ENCODE measurements around the gene SPDYC.
A peak's percentile ranks its signal among the peaks of the same experiment; 100 is the strongest.
"Not testable (repeated sequence)": the region's sequence is repeated elsewhere in the genome, so short reads cannot be mapped to it uniquely, and the experiment has no call there.

The SPDYC gene

DNA sequence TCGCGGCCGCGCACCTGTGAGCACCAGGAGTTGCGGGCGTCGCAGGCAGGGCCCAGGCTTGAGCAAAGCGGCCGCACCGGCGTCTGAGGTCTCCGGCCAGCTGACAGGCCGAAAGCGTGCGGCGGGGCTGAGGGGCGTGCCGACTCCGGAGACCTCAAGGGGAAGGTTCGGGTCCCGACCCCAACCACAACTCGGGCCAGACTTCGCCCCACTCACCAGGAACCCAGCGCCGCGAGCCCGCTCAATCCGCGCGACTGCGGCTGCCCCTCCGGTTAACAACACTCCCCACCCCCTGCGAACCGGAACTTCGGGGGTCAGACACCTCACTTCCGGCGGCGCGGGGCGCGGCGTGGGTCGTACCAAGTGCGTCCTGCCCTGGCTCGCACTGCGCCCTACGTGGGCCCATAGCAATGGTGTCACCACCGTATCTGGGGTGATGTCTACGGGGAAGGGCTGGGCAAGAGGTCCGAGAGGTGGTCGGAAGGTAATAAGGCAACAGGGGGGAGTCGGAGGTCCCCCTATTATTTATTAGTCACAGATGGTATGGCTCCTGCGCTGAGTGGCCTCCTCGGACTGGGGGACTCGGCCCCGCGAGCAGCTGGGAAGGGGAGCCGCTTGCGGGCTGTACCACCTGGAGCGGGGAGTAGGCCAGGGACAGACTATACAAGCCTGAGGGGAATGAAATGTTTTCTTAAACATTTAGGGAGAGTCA is 35.6 kb upstream of the SPDYC start, which contains the start of gene SYVN1:
TSS of gene SYVN1 (minus strand) at position 280 of the 712 bp plus-strand sequence. CDS start 918 bp downstream, outside the sequence.
- peak; percentile 91 for DNase-seq (ENCODE audit: low spot score)

GRCh38 chr11:65134952-65135632 is 34.9 kb upstream of the SPDYC start:
- peak; percentile 97 for DNase-seq (ENCODE audit: low spot score)

- DNase-seq (ENCODE audit: low spot score), result no peak
Measured at GRCh38 chr11:65135633-65136145, 34.3 kb upstream of the SPDYC start.

DNA sequence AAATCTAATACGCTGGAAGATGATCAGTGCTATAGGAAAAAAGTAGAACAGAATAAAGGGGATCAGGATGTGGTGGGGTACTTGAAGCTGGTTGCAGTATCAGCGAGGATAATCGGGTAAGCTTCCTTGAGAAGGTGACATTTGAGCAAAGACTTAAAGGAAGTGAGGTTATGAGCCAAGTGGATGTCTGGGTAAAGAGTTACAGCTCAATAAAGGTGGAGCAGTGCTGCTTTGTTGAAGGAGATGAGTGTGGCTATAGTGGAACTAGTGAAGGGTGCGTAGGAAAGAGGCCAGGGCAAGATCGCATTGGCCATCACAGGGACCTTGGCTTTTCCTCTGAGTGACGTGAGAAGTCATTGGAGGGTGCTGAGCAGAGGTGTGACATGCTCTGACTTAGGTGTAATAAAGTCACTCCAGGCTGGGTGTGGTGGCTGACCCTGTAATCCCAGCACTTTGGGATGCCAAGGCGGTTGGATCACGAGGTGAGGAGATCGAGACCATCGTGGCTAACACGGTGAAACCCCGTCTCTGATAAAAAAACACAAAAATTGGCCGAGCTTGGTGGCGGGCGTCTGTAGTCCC is 33.4 kb upstream of the SPDYC start:
- DNase-seq (ENCODE audit: low spot score), result no peak

GRCh38 chr11:65141896-65142494 is 28.0 kb upstream of the SPDYC start:
- no peak for DNase-seq (ENCODE audit: low spot score)

DNA sequence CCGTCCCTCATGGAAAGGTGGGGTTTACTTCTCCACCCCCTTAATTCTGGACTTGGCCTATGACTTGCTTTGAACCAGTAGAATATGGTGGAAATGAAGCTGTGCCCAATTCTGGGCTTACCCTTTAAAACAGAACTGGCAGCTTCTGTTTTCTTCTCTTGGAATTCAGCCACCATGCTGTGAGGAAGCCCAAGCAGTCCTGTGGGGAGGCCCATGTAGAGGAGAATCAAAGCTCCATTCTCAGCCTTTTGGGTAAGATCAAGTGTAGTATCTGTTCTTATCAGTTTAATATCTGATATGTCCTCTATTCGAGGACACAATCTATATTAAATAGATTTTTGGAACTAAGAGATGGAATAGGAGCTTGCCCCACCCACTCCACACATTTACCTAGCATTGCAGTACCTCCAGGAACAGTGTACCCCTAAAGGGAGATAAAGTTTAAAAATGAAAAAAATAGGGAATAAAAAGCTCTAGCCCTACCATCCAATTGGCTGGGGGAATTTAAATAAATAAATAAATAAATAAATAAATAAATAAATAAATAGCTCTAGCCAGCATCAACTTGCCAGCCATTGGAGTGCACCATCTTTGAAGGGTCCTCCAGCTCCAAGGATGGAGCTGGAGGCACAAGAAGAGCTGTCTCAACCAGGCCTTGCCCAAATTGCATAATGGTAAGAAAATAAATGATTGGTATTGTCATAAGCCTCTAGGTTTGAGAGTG is 22.5 kb upstream of the SPDYC start:
- DNase-seq (ENCODE audit: low spot score), result no peak

DNA sequence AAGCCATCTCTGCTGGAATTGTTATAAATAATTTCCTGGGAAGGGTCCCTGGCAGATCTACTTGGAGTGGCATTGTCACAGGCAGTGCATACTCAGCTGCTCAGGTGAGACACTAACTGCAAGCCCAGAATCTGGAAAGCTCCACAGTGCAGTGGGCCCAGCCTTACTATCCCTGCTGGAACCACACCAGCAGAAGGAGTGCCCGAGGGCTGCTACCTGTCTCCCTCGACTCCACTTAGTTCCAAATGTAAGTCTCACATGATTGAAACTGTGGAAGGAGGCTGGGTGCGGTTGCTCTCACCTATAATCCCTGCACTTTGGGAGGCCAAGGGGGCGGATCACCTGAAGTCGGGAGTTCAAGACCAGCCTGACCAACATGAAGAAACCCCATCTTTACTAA is 21.4 kb upstream of the SPDYC start:
- DNase-seq (ENCODE audit: low spot score), result no peak

- DNase-seq (ENCODE audit: low spot score), result not testable (repeated sequence)
Measured at GRCh38 chr11:65150131-65150508, 19.9 kb upstream of the SPDYC start.

DNA sequence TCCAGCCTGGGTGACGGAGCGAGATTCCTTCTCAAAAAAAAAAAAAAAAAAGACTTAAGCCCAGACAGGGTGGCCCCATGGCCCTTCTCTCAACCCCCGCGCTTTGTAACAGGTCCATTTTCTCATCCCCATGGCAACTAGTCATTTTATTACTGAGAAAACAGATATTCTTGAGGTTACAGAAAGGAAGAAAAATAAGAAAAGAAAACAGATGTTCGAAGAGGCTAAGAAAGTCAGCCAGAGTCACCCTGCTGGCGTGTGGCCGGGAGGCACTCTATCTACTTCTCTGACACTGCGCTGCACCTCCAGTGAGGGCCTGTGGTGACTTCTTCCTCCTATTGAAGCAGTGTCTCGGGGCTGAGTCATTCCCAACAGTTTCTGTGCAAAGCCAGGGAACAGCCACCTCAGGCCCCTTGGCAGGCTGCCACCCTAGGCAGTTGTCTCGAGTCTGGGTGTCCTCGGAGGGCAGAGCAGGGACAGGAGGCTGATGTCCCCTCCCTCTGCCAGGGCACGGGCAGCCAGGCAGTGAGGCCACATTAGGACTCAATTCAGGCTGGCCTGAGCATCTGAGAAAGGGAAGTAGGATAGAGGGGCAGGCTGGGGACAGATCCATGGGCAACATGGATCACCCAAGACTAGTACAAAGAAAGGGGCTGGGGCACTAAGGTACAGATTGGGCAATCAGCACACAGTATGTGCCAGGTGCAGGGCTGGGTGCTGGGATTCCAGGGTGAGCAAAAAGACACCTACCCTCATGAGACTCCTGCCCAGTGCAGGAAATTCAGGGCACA is 19.3 kb upstream of the SPDYC start:
- peak; percentile 95 for DNase-seq (ENCODE audit: low spot score)

DNA sequence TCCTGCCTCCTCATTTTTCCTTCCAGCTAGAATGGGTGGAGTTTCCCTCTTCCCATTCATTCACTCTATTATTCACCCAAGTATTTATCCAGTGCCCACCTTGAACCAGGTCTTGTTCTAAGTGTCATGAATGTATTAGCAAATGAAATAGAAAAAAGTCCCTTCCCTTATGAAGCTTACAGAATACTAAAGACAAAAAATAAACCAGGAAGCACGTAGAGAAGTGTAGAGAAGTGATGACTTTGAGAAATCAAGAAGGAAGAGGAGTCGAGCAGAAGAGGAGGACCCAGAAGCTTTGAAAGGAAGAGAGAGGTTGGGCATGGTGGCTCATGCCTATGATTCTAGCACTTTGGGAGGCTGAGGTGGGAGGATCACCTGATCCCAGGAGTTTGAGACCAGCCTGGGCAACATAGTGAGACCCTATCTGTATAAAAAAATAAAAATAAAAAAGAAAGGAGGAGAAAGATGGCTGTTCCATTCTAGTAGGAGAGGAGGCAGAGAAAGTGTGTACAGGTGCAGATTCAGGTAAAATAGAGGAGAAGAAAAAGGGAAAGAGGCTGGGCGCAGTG is 18.6 kb upstream of the SPDYC start:
- no peak for DNase-seq (ENCODE audit: low spot score)

DNA sequence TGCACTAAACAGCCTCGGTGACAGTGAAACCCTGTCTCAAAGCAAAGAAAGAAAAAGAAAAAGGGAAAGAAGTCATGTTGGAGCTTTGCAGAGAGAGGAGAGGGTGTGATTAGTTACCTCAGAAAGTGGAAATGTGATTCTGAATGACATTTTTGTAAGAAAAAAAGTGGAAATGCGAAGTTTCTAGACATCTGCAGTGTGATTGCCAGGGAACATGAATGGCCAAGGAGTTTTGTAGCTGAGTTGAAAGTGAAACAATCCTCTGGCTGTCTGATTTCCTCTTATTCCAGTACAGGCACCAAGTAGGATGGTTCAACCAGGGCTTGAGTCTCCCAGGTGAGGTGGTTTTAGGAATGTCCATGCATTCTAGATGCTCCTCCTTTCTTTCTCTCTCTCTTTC is 17.9 kb upstream of the SPDYC start:
- no peak for DNase-seq (ENCODE audit: low spot score)

DNA sequence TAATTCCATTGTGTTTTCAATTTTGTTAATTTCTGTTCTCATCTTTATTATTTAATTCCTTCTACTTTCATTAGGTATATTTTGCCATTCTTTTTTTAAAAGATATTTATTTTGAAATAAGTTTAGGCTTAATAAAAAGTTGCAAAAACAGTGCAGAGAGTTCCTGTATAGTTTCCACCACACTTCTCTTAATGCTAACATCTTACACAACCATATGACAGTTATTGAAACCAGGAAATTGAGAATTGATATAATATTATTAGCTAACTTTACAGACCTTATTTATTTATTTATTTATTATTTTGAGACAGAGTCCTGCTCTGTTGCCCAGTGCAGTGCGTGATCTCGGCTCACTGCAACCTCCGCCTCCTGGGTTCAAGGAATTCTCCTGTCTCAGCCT is 13.8 kb upstream of the SPDYC start:
- no peak for DNase-seq (ENCODE audit: low spot score)

- DNase-seq (ENCODE audit: low spot score), result no peak
Measured at GRCh38 chr11:65156926-65157325, 13.1 kb upstream of the SPDYC start.

DNA sequence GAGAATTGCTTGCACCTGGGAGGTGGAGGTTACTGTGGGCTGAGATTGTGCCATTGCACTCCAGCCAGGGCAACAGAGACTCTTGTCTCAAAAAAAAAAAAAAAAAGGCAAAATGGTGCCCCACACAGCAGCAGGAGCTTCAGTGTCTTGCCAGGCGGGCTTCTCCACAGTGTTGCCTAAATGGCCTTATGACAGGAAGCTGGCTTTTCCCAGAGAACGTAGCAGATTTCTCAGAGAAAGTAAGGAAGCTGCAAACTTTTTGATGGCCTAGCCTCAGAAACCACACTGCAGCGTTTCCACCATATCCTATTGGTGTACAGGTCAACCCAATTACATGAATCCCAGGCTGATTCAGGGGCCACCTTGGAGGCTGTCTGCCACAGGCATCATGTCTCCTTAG is 12.7 kb upstream of the SPDYC start:
- DNase-seq (ENCODE audit: low spot score), result no peak

- DNase-seq (ENCODE audit: low spot score), result no peak
Measured at GRCh38 chr11:65159012-65159411, 11.0 kb upstream of the SPDYC start.

DNA sequence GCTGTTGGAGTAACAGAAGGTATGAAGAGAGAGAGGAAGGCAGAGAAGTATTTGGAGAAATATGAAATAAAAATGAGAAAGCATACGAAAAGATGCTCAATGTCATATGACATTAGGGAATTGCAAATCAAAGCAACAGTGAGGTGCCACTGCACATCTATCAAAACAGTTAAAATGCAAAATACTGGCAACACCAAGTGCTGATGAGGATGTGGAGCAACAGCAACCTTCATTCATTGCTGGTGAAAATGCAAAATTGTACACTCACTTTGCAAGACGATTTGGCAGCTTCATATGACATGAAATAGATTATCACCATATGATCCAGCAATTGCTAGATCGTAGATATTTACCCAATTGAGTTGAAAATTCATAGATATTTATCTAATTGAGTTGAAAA is 9.4 kb upstream of the SPDYC start:
- DNase-seq (ENCODE audit: low spot score), result no peak

DNA sequence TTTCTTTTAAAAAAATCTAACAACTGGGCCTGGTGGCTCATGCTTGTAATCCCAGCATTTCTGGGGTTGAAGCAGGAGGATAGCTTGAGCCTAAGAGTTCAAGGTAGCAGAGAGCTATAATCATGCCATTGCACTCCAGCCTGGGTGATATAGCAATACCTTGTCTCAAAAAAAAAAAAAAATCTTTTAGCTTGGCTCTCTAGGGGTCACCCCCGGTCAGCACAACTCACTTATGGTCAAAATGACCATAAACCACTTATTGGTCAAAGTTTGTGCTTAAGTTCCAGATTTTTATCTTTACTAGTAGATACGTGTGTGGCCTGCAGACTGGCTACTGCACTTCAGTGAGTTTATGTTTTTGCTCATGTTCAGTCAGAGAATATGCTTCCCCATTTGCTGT is 6.3 kb upstream of the SPDYC start:
- DNase-seq (ENCODE audit: low spot score), result no peak

DNA sequence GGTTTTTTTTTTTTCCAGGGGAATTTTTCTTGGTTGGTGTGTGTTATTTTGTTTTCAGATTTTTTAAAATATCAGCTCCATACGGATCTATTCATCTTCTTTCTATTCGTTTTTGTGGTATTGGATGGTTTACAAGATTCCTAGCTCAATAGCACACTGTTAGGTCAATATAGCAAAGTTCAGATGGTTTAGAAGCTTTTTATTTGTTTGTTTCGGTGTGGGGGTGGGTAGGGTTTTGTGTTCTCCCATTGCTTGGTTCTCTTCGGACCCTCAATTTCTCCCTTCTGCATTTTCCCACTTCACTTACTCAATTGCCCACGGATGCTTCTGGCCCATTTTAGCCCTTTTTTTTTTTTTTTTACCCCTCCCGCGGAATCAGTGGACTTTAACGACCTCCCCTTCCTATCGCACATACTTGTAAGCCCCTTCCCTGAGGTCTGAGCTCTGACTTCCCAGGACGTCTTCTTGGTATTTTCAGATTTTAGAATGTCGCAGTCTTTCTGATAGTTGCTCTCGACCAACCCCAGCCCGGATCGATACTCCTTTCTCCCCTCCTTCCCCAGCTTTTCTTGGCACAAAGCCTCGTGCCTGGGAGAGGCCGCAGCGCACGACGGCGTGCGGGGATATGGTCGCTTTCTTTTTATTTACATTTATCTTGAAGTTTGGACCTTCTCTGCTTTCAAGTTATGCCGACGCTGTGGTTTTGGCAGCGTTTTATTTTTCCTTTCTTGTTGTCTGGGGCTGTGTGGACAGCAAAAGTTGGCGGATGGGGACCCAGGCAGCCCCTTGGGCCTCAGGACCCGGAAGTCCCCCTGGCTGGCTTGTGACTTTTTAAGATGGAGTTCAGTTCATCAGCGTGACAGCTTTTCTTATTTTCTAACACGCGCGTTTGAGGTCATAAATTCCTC is 4.4 kb upstream of the SPDYC start:
- DNase-seq (ENCODE audit: low spot score), result no peak

- no peak for DNase-seq (ENCODE audit: low spot score)
Measured at GRCh38 chr11:65166893-65167292, 3.1 kb upstream of the SPDYC start.

DNA sequence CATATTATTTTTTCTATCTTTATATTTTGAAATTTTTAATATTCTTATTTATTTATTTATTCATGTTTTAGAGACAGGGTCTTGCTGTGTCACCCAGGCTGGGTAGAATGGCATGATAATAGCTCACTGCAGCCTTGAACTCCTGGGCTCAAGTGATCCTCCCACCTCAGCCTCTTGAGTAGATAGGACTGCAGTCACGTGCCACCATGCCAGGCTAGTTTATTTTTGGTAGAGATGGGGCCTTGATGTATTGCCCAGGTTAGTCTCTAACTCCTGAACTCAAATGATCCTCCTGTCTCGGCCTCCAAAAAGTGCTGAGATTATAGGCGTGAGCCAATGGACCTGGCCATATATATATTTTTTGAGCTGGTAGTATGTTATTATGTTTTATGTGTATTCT is 2.4 kb upstream of the SPDYC start:
- DNase-seq (ENCODE audit: low spot score), result no peak
